ENCODE data around the gene ARHGEF17. TPM values are rescaled to one million over a fixed set of nuclear protein-coding genes. Genes with fewer than 3 reads are reported as not detected.

The ARHGEF17 gene
- polyA plus RNA-seq, 3 donors from 2014 or later, result not detected

- Mint-ChIP-seq H3K27me3 (ENCODE audit: low read depth in 3 of 3) (peaks cover 20 to 53% (median 28%) of the 10 kb centered on the region in 3 donors), H3K4me3 (peak overlapping the region in 4 of 5 donors; percentile 14 to 71 (median 32)), H3K4me1 (peaks cover 24 to 48% of the 10 kb centered on the region in 2 donors), H3K36me3 (no peaks in the 10 kb centered on the region), H3K27ac (peak overlapping the region; percentile 18 to 99 (median 88)), H3K9me3 (no peaks in the 10 kb centered on the region)
- DNase-seq, result no peak
Observed at GRCh38 chr11:73379189-73379880, 71.3 kb downstream of the ARHGEF17 start.

- Mint-ChIP-seq H3K4me3 (no peak overlapping the region), H3K4me1 (peaks cover 34 to 57% of the 10 kb centered on the region in 2 donors), H3K9me3 (no peaks in the 10 kb centered on the region), H3K27ac (peak overlapping the region in 1 of 6 donors; percentile 99), H3K27me3 (ENCODE audit: low read depth in 3 of 3) (peaks cover 30 to 60% (median 36%) of the 10 kb centered on the region in 3 donors), H3K36me3 (no peaks in the 10 kb centered on the region)
- DNase-seq, result no peak
Observed at GRCh38 chr11:73380331-73380730, 72.3 kb downstream of the ARHGEF17 start.

GRCh38 chr11:73380897-73381410 is 72.9 kb downstream of the ARHGEF17 start:
- no peaks in the 10 kb centered on the region for H3K36me3 Mint-ChIP-seq
- H3K4me3 Mint-ChIP-seq, result no peak overlapping the region
- peaks cover 33 to 56% (median 37%) of the 10 kb centered on the region in 3 donors for H3K27me3 Mint-ChIP-seq (ENCODE audit: low read depth in 3 of 3)
- peak overlapping the region in 2 of 6 donors; percentile 49 to 99 for H3K27ac Mint-ChIP-seq
- H3K4me1 Mint-ChIP-seq, result peaks cover 40 to 57% of the 10 kb centered on the region in 2 donors
- no peak for DNase-seq
- H3K9me3 Mint-ChIP-seq, result no peaks in the 10 kb centered on the region

- H3K9me3 Mint-ChIP-seq, result no peaks in the 10 kb centered on the region
- peaks cover 33 to 52% (median 41%) of the 10 kb centered on the region in 3 donors for H3K27me3 Mint-ChIP-seq (ENCODE audit: low read depth in 3 of 3)
Observed at GRCh38 chr11:73381589-73381988, 73.5 kb downstream of the ARHGEF17 start.

GRCh38 chr11:73382183-73382582 is 74.1 kb downstream of the ARHGEF17 start:
- Mint-ChIP-seq H3K27me3 (ENCODE audit: low read depth in 3 of 3) (peaks cover 32 to 51% (median 41%) of the 10 kb centered on the region in 3 donors), H3K27ac (peak overlapping the region in 2 of 6 donors; percentile 27 to 76), H3K9me3 (no peaks in the 10 kb centered on the region), H3K4me3 (no peak overlapping the region), H3K36me3 (no peaks in the 10 kb centered on the region), H3K4me1 (peaks cover 48 to 65% of the 10 kb centered on the region in 2 donors)
- no peak for DNase-seq

More at GRCh38 chr11:73381589-73381988, 73.5 kb downstream of the ARHGEF17 start:
- DNase-seq, result no peak
- H3K27ac Mint-ChIP-seq, result no peak overlapping the region
- no peak overlapping the region for H3K4me3 Mint-ChIP-seq
- no peaks in the 10 kb centered on the region for H3K36me3 Mint-ChIP-seq
- peaks cover 47 to 63% of the 10 kb centered on the region in 2 donors for H3K4me1 Mint-ChIP-seq

- Mint-ChIP-seq H3K36me3 (no peaks in the 10 kb centered on the region), H3K9me3 (no peaks in the 10 kb centered on the region), H3K27ac (peak overlapping the region in 2 of 6 donors; percentile 28 to 67), H3K27me3 (ENCODE audit: low read depth in 3 of 3) (peaks cover 30 to 49% (median 39%) of the 10 kb centered on the region in 3 donors), H3K4me3 (no peak overlapping the region), H3K4me1 (peaks cover 47 to 64% of the 10 kb centered on the region in 2 donors)
- DNase-seq, result no peak
Observed at GRCh38 chr11:73382747-73383146, 74.7 kb downstream of the ARHGEF17 start.

GRCh38 chr11:73383249-73384124 is 75.4 kb downstream of the ARHGEF17 start:
- H3K27me3 Mint-ChIP-seq (ENCODE audit: low read depth in 3 of 3), result peaks cover 27 to 48% (median 34%) of the 10 kb centered on the region in 3 donors
- H3K4me1 Mint-ChIP-seq, result peaks cover 47 to 63% of the 10 kb centered on the region in 2 donors
- no peaks in the 10 kb centered on the region for H3K9me3 Mint-ChIP-seq
- DNase-seq, result no peak
- H3K27ac Mint-ChIP-seq, result peak overlapping the region in 2 of 6 donors; percentile 61 to 82
- H3K4me3 Mint-ChIP-seq, result no peak overlapping the region
- H3K36me3 Mint-ChIP-seq, result no peaks in the 10 kb centered on the region

GRCh38 chr11:73384125-73384441 is 76.0 kb downstream of the ARHGEF17 start:
- peaks cover 25 to 49% (median 37%) of the 10 kb centered on the region in 3 donors for H3K27me3 Mint-ChIP-seq (ENCODE audit: low read depth in 3 of 3)
- peak overlapping the region in 1 of 5 donors; percentile 9 for H3K4me3 Mint-ChIP-seq
- peak overlapping the region in 5 of 6 donors; percentile 21 to 83 (median 80) for H3K27ac Mint-ChIP-seq
- H3K4me1 Mint-ChIP-seq, result peaks cover 45 to 58% of the 10 kb centered on the region in 2 donors
- no peak for DNase-seq
- no peaks in the 10 kb centered on the region for H3K36me3 Mint-ChIP-seq
- no peaks in the 10 kb centered on the region for H3K9me3 Mint-ChIP-seq

- peaks cover 25 to 50% (median 37%) of the 10 kb centered on the region in 3 donors for H3K27me3 Mint-ChIP-seq (ENCODE audit: low read depth in 3 of 3)
- H3K36me3 Mint-ChIP-seq, result no peaks in the 10 kb centered on the region
- H3K9me3 Mint-ChIP-seq, result no peaks in the 10 kb centered on the region
- no peak for DNase-seq
- H3K4me3 Mint-ChIP-seq, result peak overlapping the region in 3 of 5 donors; percentile 3 to 50 (median 30)
- peak overlapping the region in 5 of 6 donors; percentile 21 to 83 (median 80) for H3K27ac Mint-ChIP-seq
- H3K4me1 Mint-ChIP-seq, result peaks cover 45 to 58% of the 10 kb centered on the region in 2 donors
Observed at GRCh38 chr11:73384531-73384871, 76.4 kb downstream of the ARHGEF17 start.

- Mint-ChIP-seq H3K4me1 (peaks cover 45 to 58% of the 10 kb centered on the region in 2 donors), H3K4me3 (peak overlapping the region in 4 of 5 donors; percentile 18 to 50 (median 26)), H3K9me3 (no peaks in the 10 kb centered on the region), H3K27me3 (ENCODE audit: low read depth in 3 of 3) (peaks cover 25 to 51% (median 41%) of the 10 kb centered on the region in 3 donors), H3K36me3 (no peaks in the 10 kb centered on the region), H3K27ac (peak overlapping the region; percentile 59 to 83 (median 72))
- DNase-seq, result peak in 1 of 3 donors; percentile 35
Observed at GRCh38 chr11:73384872-73385689, 77.0 kb downstream of the ARHGEF17 start.

GRCh38 chr11:73386016-73386415 is 77.9 kb downstream of the ARHGEF17 start:
- Mint-ChIP-seq H3K4me1 (peaks cover 45 to 56% of the 10 kb centered on the region in 2 donors), H3K36me3 (no peaks in the 10 kb centered on the region), H3K27me3 (ENCODE audit: low read depth in 3 of 3) (peaks cover 22 to 51% (median 39%) of the 10 kb centered on the region in 3 donors), H3K27ac (peak overlapping the region in 5 of 6 donors; percentile 69 to 83 (median 80)), H3K9me3 (no peaks in the 10 kb centered on the region), H3K4me3 (no peak overlapping the region)
- no peak for DNase-seq

GRCh38 chr11:73386546-73386945 is 78.5 kb downstream of the ARHGEF17 start:
- Mint-ChIP-seq H3K27ac (peak overlapping the region in 4 of 6 donors; percentile 30 to 82 (median 70)), H3K9me3 (no peaks in the 10 kb centered on the region), H3K4me1 (peaks cover 45 to 54% of the 10 kb centered on the region in 2 donors), H3K36me3 (no peaks in the 10 kb centered on the region), H3K27me3 (ENCODE audit: low read depth in 3 of 3) (peaks cover 21 to 47% (median 34%) of the 10 kb centered on the region in 3 donors), H3K4me3 (no peak overlapping the region)
- no peak for DNase-seq
